Vagina (tissue), 2 donors: ENCODE measurements around the gene PIN1. TPM values are rescaled to one million over a fixed set of nuclear protein-coding genes. Genes with fewer than 3 reads are reported as not detected.

Experiments
- DNase-seq, 2 donors: peaks; one replicate each; pipeline ENCODE4 v3.0.0-alpha.2; 2017; ENCODE audit errors: extremely low spot score in 2 of 2
- H3K27ac ChIP-seq: fragments of 200-600 bp; sonication (generic); one replicate; pipeline ENCODE4 v1.5.1; 2019
- H3K27me3 ChIP-seq: fragments of 200-600 bp; sonication (generic); one replicate; pipeline ENCODE4 v1.5.1; 2019
- H3K36me3 ChIP-seq, 2 donors: fragments of 200-600 bp; sonication (generic); one replicate each; pipeline ENCODE4 v1.5.1; 2017 to 2019
- H3K4me1 ChIP-seq: fragments of 200-600 bp; sonication (generic); one replicate; pipeline ENCODE4 v1.5.1; 2019
- H3K4me3 ChIP-seq, 2 donors: fragments of 200-600 bp; sonication (generic); 1 replicate in 1 of 2; 2 replicates in 1 of 2; pipeline ENCODE4 v1.5.1; 2016 to 2019
- H3K9me3 ChIP-seq: fragments of 200-600 bp; sonication (generic); one replicate; pipeline ENCODE4 v1.5.1; 2019
- CTCF ChIP-seq, 3 experiments: fragments of 450-650 bp in 2 of 3; fragments of 200-600 bp in 1 of 3; sonication (generic) in 1 of 3; IDR thresholded peaks; one replicate each; pipeline ENCODE4 v1.5.1; 2017 to 2019; ENCODE audit warnings: antibody characterized with exemption in 3 of 3, mild to moderate bottlenecking in 2 of 3, moderate library complexity in 2 of 3
- POLR2A ChIP-seq, 2 donors: fragments of 450-650 bp; IDR thresholded peaks; one replicate each; pipeline ENCODE4 v1.6.1; 2017; ENCODE audit warnings: antibody characterized with exemption in 2 of 2, mild to moderate bottlenecking in 2 of 2, moderate library complexity in 2 of 2
- POLR2AphosphoS5 ChIP-seq, 2 donors: sonication (generic); formaldehyde crosslinking; IDR thresholded peaks; one replicate each; pipeline ENCODE4 v1.9.0; 2017; ENCODE audit warnings: antibody characterized with exemption in 2 of 2, mild to moderate bottlenecking in 2 of 2, low read depth in 1 of 2; ENCODE audit not compliant: insufficient read depth in 1 of 2
- intact Hi-C: fragments of 100-400 bp; cut with DNase I; formaldehyde crosslinking; loops from one replicate; pipeline ENCODE4 v1.15.1; 2023
- total RNA-seq: library from RNA; depleted of rRNA; stranded (reverse); fragments of >200 nt; gene quantifications from one replicate; pipeline ENCODE4 v1.2.3, GENCODE V29; 2016

The PIN1 gene
- total RNA-seq, 1 donor from 2014 or later = 73.4 TPM

DNA sequence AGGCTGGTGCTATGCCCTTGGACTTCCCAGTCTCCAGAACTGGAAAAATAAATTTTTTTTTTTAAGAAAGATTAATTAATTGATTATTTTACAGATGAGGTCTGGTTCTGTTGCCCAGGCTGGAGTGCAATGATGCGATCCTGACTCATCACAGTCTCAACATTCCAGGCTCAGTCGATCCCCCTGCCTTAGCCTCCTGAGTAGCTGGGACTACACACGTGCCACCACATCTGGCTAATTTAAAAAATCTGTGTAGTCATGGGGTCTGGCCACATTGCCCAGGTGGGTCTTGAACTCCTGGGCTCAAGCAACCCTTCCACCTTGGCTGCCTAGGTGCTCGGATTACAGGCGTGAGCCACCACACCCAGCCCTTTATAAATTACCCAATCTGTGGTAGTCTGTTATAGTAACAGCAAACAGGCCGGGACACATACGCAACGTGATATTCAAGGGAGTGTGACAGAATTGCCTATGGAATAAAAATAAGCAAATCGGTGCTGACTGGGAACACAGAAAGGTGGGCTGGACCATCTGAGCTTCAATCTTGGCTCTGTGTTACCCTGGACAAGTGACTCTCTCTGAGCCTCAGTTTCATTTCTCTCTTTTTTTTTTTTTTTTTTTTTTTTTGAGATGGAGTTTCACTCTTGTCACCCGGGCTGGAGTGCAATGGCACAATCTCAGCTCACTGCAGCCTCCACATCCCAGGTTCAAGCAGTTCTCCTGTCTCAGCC, 42.8 kb downstream of the PIN1 start:
- no peak overlapping the region for H3K27ac ChIP-seq
- no peaks in the 10 kb centered on the region for H3K27me3 ChIP-seq
- no peak overlapping the region for H3K4me3 ChIP-seq
- H3K9me3 ChIP-seq = no peaks in the 10 kb centered on the region
- no peaks in the 10 kb centered on the region for H3K36me3 ChIP-seq
- TF ChIP-seq POLR2AphosphoS5 (IDR thresholded peaks at IDR 0.05; ENCODE audit: insufficient read depth in 1 of 2, low read depth in 1 of 2) = no peak
- no peak for TF ChIP-seq CTCF (IDR thresholded peaks at IDR 0.05)
- no peak for TF ChIP-seq POLR2A (IDR thresholded peaks at IDR 0.05)
- intact Hi-C loops = no loop called here
- DNase-seq = no peak
- H3K4me1 ChIP-seq = no peaks in the 10 kb centered on the region

- H3K27me3 ChIP-seq = no peaks in the 10 kb centered on the region
- H3K4me3 ChIP-seq = no peak overlapping the region
- intact Hi-C loops = no loop called here
- DNase-seq = no peak
- H3K27ac ChIP-seq = no peak overlapping the region
- TF ChIP-seq POLR2A (IDR thresholded peaks at IDR 0.05) (no peak), CTCF (IDR thresholded peaks at IDR 0.05) (no peak), POLR2AphosphoS5 (IDR thresholded peaks at IDR 0.05; ENCODE audit: insufficient read depth in 1 of 2, low read depth in 1 of 2) (no peak)
- H3K36me3 ChIP-seq = no peaks in the 10 kb centered on the region
- H3K9me3 ChIP-seq = no peaks in the 10 kb centered on the region
- no peaks in the 10 kb centered on the region for H3K4me1 ChIP-seq
These were observed 43.5 kb downstream of the PIN1 start for GRCh38 chr19:9878511-9879196.

DNA sequence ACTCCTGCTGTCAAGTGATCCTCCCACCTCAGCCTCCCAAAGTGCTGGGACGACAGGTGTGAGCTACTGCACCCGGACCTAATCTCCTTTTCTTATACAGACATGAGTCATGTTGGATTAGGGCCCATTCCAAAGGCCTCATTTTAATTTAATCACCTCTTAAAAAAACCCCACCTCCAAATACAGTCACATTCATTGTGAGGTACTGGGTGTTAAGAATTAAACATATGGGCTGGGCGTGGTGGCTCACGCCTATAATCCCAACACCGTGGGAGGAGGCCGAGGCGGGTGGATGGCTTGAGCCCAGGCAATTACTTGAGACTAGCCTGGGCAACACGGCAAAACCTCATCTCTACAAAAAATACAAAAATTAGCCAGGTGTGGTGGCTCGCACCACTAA, 46.6 kb downstream of the PIN1 start:
- TF ChIP-seq POLR2AphosphoS5 (IDR thresholded peaks at IDR 0.05; ENCODE audit: insufficient read depth in 1 of 2, low read depth in 1 of 2) (no peak), CTCF (IDR thresholded peaks at IDR 0.05) (no peak), POLR2A (IDR thresholded peaks at IDR 0.05) (no peak)
- intact Hi-C loops = no loop called here
- peaks cover 9% of the 10 kb centered on the region for H3K4me1 ChIP-seq
- no peak for DNase-seq
- no peak overlapping the region for H3K27ac ChIP-seq
- no peak overlapping the region for H3K4me3 ChIP-seq
- H3K27me3 ChIP-seq = no peaks in the 10 kb centered on the region
- no peaks in the 10 kb centered on the region for H3K9me3 ChIP-seq
- no peaks in the 10 kb centered on the region for H3K36me3 ChIP-seq

DNA sequence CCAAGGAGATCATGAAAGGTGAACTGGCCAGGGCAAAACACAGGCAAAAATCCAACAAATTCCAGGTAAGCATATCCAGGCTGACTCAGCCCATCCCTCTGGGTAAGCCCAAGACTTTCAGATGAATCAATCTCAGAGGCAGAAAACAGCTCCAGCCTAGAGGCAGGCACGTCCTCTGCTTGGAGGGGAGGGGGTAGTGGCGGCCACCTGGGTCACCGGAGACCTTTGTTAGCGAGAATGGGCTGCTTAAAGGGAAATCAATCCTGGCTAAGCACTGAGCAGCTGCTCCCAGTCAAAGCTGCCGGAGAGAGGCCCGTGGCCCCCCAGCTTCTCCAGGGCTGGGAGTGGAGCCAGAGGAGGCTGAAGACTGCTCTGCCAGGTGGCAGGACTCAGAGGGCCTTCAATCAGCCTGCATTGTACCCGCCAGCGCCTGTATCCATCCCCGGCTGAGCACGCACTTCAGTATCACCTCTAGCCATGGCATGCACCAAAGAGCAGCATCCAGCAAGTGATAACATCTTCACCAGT, 48.2 kb downstream of the PIN1 start:
- Histone ChIP-seq H3K27ac (no peak overlapping the region), H3K36me3 (no peaks in the 10 kb centered on the region), H3K9me3 (no peaks in the 10 kb centered on the region), H3K4me3 (no peak overlapping the region), H3K27me3 (no peaks in the 10 kb centered on the region), H3K4me1 (peaks cover 9% of the 10 kb centered on the region)
- intact Hi-C loops = no loop called here
- no peak for DNase-seq
- TF ChIP-seq CTCF (IDR thresholded peaks at IDR 0.05) = no peak
- TF ChIP-seq POLR2AphosphoS5 (IDR thresholded peaks at IDR 0.05; ENCODE audit: insufficient read depth in 1 of 2, low read depth in 1 of 2) = no peak
- no peak for TF ChIP-seq POLR2A (IDR thresholded peaks at IDR 0.05)

GRCh38 chr19:9883764-9884163, 48.6 kb downstream of the PIN1 start:
- Histone ChIP-seq H3K4me1 (peaks cover 9% of the 10 kb centered on the region), H3K9me3 (no peaks in the 10 kb centered on the region), H3K27ac (no peak overlapping the region), H3K36me3 (no peaks in the 10 kb centered on the region), H3K4me3 (no peak overlapping the region), H3K27me3 (no peaks in the 10 kb centered on the region)
- DNase-seq = no peak
- TF ChIP-seq POLR2AphosphoS5 (IDR thresholded peaks at IDR 0.05; ENCODE audit: insufficient read depth in 1 of 2, low read depth in 1 of 2) (no peak), CTCF (IDR thresholded peaks at IDR 0.05) (no peak), POLR2A (IDR thresholded peaks at IDR 0.05) (no peak)
- intact Hi-C loops = no loop called here
